Medulla oblongata (tissue), 1 donor: ENCODE results near the gene EVX2.

Experiments used
- DNase-seq: peaks from one replicate; pipeline ENCODE4 v3.0.0-alpha.2; 2015; ENCODE audit errors: extremely low spot score

EVX2 gene

DNA sequence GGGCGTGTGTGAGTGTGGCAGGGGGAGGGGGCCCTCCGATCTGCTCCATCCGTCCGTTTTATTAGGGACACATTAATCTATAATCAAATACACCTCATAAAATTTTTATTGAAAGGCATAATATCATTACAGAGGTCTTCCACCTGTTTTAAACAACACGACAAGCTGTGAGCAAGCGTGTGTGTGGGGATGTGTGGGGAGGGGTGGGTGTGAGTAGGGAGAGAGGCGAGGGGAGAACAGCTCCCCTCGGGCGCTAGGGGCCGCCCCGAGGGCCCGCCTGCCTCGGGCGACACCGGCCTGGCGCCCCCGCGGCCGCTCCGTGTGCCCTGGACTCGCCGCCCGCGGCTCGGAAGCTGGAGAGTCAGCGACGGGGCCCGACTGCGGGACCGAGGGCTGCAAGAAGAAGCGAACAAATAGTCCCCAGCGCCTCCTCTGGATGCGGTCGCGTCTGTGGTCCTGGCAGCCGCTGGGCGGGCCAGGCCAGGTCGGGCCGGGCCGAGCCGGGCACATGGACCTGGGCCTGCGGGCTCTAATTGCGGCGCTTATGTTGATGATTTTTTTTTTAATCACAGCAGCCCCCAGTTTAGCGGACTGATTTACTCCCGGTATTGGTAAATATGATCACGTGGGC, 38.4 kb upstream of the EVX2 start:
- no peak for DNase-seq

DNA sequence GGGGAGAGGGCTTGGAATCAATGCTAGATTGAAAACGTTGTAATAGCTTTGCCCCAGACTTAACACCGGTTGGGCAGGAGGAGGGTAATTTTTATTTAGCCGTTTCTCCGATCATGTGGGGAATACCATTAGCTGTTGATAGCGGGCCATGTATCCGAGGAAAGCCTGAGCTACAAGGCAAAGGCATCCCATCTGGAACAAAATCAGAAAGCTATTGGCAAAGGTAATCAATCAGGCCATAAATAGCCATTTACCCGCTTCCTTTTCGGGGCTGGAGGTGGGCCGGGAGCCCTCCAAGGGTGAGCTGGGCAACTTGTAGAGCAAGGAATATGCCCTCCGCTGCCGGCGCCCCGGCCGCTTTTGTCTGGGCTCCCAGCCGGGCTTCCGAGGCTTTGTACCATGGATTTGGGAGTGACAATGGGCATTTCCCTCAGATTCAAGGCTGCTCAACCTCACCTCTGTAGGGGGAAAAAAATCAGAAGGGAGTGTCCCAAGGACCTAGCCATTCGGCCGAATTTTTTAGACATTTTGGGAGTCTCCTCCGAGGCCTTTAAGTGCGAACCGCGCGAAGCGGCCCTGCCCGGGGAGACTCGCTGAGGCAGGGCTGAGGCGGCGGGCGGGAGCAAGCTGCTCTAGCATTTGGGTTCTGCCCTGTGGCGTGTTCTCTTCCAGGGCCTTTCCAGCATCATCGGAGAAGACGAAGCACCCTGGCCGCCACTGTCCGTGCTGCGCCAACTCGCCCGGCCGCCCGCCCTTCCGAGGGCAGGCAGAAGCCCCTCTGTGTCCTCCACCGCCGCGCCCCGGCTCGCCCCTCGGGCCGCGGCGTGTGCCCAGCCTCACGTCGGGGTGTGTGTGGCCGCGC, 37.7 kb upstream of the EVX2 start:
- no peak for DNase-seq

DNA sequence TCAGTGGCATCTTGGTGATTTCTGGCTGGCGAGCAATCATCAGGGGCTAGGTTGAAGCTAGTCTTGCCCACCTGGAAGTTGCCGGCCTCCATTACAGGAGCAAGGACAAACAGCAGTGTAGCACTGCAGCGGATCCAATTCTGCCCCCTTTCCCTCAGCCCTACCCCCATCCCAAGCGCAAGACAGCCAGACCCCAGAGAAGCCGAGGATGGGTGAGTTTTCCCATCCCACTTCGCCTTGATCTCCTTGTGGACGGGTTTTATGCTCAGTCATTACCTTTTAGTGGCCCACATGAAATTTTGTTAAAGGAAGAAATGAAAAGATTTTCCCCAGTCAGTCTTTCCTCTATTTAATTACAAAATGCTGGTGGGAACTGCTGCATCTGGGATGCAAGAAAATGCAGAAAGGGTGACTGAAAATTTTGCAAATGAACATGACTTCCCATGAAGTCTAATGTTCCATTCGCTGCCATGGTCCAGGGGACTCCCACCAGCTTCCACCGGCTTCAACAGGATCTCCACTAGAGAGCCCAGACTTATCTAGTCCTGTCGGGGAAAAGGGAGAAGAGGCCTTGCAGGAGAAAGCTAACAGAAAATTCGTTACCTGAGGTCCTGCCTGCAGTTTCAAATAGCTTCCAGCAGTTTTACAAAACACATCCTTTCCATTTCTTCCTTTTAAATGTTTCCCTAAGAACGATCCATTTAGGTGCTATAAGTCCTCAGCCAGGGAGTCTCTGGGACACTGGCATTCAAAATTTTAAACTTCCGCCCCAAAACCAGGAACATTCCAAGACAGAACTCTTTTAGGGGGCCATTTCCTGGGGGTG, 36.8 kb upstream of the EVX2 start:
- DNase-seq: no peak

DNA sequence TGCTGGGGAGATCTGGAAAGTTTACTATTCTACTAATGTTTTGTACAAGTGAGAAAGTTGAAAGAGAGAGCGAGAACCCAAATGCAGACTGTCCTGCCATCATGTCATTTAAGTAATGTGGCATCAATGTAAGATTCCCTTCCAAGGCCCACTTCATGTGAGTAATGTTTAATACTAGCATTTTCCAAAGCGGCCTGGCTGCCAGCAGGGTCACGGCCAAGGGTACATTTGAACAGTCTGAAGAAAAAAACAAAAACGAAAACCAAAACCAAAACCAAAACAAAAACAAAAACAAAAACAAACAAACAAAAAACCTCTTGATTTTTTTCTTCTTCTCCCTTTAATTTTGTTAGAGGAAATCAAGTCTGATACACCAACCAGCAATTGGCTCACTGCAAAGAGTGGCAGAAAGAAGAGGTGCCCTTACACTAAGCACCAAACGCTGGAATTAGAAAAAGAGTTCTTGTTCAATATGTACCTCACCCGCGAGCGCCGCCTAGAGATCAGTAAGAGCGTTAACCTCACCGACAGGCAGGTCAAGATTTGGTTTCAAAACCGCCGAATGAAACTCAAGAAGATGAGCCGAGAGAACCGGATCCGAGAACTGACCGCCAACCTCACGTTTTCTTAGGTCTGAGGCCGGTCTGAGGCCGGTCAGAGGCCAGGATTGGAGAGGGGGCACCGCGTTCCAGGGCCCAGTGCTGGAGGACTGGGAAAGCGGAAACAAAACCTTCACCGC, 35.0 kb upstream of the EVX2 start:
- DNase-seq: no peak

DNA sequence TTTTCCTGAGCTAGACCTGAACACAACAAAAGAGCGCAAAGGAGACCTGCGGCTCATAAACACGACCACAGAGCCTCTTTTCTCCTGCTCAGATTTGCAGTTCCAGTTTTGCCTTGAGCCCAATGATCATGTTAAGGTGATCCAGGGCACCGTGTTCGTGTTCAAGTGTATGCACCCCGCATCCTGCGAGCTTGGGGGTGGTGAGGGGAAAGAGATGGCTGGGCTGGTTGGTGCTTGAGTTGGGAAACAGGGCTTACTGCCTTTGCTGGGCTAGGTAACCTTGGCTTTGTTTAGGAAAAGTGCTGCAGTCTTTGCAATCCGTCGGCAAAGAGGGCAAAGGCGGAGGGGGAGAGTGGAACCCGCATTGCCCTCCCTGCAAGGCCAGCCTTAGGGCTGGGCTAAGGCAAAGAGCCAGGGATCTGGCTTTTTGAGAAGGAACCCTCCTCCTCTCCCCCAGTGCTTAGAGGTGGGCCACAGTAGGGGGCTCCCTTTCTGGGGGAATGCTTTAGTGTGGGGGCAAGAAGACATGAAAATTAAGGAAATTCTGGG, 34.1 kb upstream of the EVX2 start:
- no peak for DNase-seq

DNA sequence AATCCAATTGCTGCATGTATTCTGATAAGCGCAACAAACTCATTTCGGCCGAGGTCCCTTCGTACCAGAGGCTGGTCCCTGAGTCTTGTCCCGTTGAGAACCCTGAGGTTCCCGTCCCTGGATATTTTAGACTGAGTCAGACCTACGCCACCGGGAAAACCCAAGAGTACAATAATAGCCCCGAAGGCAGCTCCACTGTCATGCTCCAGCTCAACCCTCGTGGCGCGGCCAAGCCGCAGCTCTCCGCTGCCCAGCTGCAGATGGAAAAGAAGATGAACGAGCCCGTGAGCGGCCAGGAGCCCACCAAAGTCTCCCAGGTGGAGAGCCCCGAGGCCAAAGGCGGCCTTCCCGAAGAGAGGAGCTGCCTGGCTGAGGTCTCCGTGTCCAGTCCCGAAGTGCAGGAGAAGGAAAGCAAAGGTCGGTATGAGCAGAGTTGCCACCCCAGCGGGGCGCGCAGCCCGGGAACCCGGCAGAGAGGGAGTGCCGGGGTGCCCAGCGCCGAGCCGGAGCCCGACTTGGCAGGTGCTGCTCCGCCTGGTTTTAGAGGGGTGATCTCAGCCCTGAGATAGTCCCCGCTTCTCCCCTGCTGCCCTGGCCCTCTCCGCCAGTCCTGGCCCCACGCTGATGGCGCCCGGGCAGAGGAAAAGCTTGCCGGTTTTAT, 33.5 kb upstream of the EVX2 start:
- DNase-seq: no peak

DNA sequence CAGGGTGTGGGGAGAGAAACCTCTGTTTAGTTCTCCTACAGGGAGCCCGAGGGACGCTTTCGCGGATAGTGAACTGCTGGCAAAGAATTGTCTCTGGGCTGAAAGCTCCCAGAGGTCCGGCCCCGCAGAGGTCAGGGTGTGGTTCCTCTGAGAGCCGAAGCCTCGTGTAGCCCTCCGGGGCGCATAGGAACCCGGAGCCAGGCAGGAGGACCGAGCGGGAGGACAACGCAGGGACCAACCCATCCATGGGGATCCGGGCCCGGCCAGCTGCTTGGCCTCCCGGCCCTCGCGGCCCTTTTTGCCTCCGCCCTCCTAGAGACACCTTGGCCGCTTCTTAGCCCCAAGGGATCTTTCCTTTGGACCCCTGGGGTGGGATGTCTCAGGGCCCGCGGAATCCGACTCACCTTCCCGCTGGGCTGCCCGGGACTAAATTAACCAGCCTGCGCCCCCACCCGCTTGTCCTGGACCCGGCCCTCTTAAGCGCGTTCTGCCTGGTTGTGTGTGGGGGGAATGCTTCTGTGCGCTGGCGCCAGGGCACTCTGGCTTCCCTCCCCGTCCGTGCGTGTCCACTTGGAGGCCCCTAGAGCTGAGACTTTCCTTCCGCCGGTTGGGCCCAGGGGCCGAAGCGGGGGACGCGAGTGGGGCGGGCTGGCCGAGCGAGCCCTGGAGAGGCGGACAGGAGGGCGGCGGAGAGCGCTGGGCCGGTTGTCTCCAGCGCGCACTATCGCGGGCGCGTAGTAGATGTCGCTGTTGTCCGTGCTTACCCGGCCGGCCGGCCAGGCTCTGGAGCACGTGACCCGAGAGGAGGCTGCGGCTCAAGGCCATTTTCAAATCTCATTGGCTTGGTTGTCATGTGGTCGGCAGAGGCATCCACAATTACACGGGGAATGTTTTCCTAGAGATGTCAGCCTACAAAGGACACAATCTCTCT, 32.4 kb upstream of the EVX2 start, which contains the start of gene HOXD10:
Gene HOXD10 (plus strand): TSS at position 896 of the 931 bp plus-strand sequence. CDS start 56 bp downstream, outside the sequence.
- no peak for DNase-seq

DNA sequence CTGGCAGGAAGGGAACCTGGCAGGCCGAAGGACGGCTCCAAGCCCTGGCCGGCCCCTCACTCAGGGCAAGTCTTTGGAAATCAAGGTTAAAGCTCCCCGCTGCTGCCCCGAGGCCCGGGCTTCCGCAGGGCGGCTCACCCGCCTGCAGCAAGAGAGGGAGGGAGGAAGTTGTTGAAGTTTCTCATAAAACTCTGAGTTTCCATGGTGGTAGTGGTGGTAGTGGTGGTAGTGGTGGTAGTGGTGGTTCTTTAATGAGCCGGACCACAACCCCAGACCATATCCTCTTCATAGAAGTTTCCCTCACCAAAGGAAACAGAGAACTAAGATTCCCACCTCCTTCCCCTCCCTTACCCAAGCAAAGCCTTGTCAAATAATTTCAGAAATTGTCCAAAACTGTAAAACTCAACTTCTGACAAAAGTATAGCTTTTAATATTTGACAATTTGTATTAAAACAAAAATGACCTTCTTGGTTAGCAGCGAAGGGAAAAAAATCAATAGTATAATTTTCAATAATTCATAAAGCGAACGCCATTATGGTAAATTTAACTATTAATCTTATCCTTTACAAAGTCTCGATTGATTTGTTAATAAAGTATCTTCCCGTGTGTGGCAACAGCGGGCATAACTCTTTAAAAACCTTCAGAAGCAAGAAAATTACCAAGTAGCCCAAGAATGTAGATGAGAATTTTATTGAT, 31.3 kb upstream of the EVX2 start:
- DNase-seq: no peak

DNA sequence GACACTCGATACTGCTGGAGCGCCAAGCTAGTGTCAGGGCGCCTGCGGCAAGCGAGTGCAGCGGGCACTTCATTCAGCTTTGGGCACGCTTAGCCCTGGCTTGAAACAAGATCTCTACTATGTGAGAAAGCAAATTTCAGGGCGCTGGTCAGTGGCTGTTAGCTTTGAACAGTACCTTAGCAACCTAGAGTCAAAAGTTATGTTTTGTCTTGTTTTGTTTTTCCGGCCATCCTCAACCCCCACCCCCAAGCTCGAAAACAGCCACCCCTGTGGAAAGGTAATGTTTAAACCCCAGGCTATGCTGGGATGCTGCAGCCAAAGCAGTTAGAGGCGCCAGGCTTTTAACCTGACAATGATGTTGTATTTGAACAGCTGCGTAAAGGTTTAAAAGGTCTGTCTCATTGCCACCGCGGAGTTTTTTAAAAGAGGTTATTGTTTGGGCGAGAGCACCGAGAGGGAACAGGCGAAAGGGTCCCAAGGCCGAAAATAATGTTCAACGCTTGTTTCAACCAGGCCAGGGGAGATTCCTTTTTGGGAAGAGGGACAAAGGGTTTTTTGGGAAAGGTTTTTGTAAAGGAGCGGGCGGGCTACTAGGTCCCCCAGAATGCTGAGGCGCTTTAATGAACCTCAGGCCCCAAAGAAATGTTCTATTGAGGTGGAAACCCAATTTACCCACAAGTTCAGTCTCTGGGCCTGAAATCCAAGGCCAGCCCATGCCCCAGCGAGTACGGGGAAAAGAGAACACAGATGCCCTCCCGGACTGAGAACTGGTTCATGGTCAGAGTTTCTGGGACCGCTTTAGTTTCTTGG, 30.6 kb upstream of the EVX2 start:
- DNase-seq: no peak

DNA sequence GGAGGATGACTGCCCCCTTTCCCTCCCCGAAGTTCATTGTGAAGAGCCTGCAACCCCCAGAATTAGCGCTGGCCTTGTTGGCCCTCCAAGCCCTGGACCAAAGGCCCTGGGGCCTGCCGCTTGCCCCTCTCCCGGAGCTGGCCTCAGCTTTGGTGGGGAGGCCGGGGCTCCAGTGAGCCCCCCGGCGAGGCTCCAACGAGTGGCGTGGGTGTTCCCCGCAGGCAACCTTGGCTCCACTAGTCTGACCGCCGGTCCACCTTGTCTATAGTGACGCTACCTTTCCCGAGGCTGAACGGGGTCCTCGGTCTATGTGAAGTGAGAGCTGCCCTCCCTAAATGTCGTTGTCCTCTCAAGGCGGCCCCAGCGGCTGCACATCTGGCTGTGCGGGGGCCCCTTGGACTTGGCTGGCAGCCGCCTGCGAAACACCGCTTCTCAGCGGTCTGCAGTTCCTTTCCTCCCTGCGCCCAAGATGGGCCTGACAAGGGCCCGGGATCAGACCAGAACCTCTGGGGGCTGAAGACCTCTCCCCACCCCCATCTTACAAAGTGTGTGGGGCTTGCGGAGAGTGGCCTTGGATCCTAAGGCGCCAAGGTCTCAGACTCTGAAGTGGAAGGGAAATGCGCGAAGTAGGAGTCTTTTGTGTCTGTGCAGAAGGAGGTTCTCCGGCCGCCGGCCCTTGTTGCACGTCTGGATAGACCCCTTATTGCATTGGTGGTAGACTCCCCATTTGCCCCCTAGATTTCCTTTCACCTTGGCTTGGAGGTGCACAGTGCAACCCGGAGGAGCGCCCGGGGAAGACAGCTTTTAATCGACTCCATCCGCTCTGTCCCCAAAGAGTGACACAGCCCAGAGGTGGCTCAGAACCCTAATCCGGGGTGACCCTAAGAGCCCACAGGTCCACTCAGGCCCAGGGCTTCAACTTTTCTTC, 28.9 kb upstream of the EVX2 start:
- no peak for DNase-seq

DNA sequence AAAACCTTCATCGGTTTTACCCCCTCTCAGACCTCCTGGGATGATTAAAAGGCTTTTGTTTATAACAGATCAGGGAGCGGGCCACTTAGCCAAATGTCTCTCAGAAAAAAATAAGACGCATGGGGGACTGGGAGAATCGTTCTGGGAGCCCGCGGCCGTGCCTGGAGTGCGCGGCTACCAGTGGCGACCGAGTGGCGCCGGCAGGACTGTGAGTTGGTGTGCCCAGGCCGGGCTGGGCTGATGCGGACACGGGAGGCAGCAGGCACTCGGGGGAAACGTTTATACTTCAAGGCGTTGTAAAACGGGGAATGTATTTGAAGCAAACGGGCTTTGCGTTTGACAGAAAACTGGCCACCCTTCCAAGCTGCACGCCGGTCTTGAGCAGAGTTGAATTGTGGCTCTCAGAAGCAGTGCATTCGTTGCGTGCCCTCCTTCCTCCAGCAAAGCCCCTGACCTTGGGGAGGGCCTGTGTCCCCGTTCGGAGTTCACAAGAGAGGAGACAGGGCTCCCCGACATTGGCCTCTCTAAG, 28.1 kb upstream of the EVX2 start:
- no peak for DNase-seq

DNA sequence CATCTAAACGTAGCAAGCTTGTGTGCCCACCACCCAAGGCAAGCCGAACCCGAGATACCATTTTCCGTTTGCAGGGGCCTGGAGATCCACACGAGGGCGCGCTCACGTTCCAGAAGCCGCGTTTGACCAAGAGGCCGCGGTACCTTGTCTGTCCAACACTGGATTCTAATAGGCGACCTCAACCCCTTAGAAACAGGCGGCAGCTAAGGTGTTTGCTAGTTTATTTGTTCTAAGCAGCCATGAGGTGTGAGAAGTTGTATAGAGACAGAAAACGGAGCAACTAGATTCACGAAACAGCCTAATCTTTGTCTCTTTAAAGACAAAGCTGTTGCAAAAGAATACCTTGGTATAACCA, 27.5 kb upstream of the EVX2 start:
- no peak for DNase-seq

DNA sequence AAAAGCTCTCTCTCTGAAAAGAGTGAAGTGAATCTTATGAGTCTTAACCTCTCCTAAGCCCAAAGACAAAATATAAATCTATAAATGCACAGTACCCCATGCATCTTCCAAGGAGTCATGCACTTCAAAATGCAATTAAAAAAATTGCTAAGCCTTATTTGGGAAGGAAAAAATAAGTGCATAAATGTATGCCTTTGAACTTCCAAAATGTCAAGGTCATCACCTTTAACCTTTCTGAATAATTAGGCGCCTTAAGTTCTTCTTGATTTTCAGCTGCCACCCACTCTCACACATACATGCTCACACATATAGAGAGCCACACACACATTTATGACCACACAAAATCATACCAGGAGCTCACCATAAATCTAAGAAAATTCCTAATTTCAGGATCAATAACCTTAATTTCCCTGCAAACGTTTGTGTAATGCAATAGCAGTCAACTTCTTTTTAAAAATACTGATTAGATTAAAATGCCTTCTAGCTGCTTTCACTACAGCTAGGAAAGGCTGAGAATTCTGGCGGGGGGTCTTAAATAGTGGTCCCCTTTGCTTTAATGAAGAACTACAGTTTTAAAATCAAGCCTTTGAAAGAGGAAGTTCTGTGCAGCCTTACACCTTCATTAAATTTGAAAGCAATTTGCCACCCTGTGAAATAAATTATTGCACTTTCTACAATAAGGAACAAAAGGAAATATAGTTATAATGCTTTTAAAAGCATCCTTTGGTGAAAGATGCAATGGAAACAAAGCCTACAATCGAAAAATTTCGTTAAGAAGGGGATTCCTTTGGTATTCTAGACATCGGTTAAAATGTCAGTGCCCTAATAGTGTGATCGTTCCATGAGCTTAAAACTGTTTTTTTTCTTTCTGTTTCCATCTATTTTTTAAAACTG, 26.9 kb upstream of the EVX2 start:
- no peak for DNase-seq

DNA sequence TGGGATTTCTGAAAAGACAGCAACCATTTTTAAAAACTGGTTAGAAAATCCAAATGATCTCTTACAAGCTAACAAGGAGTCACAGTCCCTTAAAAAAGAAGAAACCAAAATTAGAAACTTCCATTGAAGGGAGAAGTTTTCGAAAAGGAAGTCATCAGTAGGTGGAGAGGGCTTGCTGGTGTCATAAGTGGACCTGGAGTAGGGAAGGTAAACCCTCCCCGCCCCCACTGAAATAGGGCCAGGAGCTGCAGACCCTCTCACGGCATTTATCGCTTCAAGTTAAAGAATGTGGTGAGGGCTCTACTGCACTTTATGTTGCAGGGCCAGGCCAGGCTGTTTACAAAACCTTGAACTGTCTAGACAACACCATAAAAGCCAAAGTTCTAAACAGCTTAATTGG, 26.2 kb upstream of the EVX2 start:
- DNase-seq: no peak

DNA sequence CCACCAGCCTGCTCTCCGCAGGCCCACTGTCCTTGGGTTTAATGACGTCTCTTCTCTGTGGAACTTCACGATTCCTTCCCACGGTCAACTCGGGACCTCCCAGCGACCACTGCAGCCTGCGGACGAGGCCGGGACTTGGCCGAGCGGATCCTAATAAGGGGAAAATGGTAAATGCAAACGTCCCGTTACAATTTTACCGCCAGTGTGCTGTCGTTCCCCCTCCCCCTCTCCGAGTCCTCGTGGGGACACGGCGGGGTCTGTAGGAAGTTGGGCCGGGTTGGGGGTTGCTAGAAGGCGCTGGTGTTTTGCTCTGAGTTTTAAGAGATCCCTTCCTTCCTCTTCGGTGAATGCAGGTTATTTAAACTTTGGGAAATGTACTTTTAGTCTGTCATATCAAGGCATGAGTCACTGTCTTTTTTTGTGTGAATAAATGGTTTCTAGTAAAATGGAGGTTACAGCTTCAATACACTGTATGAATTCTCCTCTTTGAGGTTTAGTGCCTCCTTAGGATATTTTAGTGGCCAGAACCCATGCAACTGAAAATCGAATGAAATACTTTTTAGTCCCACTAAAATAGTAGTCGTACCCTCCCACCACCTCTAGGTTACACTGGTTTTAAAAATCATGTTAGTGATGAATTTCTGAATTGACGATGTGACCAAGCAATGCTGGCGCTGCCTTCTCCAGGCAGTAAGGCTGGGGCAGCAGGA, 25.6 kb upstream of the EVX2 start:
- no peak for DNase-seq
